Measurements from ENCODE around the gene ANKDD1B.

- TF ChIP-seq, protein P1, sequence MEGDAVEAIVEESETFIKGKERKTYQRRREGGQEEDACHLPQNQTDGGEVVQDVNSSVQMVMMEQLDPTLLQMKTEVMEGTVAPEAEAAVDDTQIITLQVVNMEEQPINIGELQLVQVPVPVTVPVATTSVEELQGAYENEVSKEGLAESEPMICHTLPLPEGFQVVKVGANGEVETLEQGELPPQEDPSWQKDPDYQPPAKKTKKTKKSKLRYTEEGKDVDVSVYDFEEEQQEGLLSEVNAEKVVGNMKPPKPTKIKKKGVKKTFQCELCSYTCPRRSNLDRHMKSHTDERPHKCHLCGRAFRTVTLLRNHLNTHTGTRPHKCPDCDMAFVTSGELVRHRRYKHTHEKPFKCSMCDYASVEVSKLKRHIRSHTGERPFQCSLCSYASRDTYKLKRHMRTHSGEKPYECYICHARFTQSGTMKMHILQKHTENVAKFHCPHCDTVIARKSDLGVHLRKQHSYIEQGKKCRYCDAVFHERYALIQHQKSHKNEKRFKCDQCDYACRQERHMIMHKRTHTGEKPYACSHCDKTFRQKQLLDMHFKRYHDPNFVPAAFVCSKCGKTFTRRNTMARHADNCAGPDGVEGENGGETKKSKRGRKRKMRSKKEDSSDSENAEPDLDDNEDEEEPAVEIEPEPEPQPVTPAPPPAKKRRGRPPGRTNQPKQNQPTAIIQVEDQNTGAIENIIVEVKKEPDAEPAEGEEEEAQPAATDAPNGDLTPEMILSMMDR (IDR thresholded peaks at IDR 0.05; ENCODE audit: low read depth, low read length) = no peak
- TF ChIP-seq POLR2A (IDR thresholded peaks at IDR 0.05; ENCODE audit: extremely low read depth, insufficient read length) (no peak), MYC (IDR thresholded peaks at IDR 0.05; ENCODE audit: low read depth, low read length) (no peak)
- TF ChIP-seq, protein P2, sequence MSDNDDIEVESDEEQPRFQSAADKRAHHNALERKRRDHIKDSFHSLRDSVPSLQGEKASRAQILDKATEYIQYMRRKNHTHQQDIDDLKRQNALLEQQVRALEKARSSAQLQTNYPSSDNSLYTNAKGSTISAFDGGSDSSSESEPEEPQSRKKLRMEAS (IDR thresholded peaks at IDR 0.05; ENCODE audit: low read depth, low read length) = no peak
These were observed 1.1 kb upstream of the ANKDD1B start for GRCh38 chr5:75610201-75610600.

Data from NB4 (cell line).